Hepatocyte (in vitro differentiated cells): ENCODE data around the gene SCNN1B. TPM values are rescaled to one million over a fixed set of nuclear protein-coding genes. Genes with fewer than 3 reads are reported as not detected.

Experiments used
- DNase-seq: peaks from one replicate; pipeline ENCODE4 v3.0.0-alpha.2; 2016; ENCODE audit warnings: low spot score
- H2AFZ ChIP-seq: fragments of 200-600 bp; sonication (generic); 2 replicates; pipeline ENCODE4 v1.6.0; 2016; ENCODE audit warnings: antibody characterized with exemption, mild to moderate bottlenecking
- H3K27ac ChIP-seq: fragments of 200-600 bp; sonication (generic); 2 replicates; pipeline ENCODE4 v1.5.1; 2016; ENCODE audit warnings: mild to moderate bottlenecking
- H3K27me3 ChIP-seq: fragments of 200-600 bp; sonication (generic); 2 replicates; pipeline ENCODE4 v1.6.1; 2016
- H3K36me3 ChIP-seq: fragments of 200-600 bp; sonication (generic); replicated peaks from 2 replicates; pipeline ENCODE4 v1.5.1; 2016; ENCODE audit warnings: low read depth; ENCODE audit not compliant: insufficient read depth
- H3K4me1 ChIP-seq: fragments of 200-600 bp; sonication (generic); 2 replicates; pipeline ENCODE4 v1.5.1; 2016; ENCODE audit warnings: mild to moderate bottlenecking, moderate library complexity; ENCODE audit not compliant: insufficient read depth
- H3K4me2 ChIP-seq: fragments of 200-600 bp; sonication (generic); 2 replicates; pipeline ENCODE4 v1.6.0; 2016
- H3K4me3 ChIP-seq: fragments of 200-600 bp; sonication (generic); 2 replicates; pipeline ENCODE4 v1.5.1; 2016; ENCODE audit warnings: mild to moderate bottlenecking
- H3K79me2 ChIP-seq: fragments of 200-600 bp; sonication (generic); 2 replicates; pipeline ENCODE4 v1.6.0; 2017; ENCODE audit warnings: mild to moderate bottlenecking
- H3K9me2 ChIP-seq: fragments of 200-600 bp; sonication (generic); replicated peaks from 2 replicates; pipeline ENCODE4 v1.6.0; 2017; ENCODE audit warnings: mild to moderate bottlenecking; ENCODE audit not compliant: insufficient read depth
- H3K9me3 ChIP-seq: fragments of 200-600 bp; sonication (generic); 2 replicates; pipeline ENCODE4 v1.5.1; 2016; ENCODE audit warnings: low read depth, mild to moderate bottlenecking
- H4K20me1 ChIP-seq: fragments of 200-600 bp; sonication (generic); 2 replicates; pipeline ENCODE4 v1.6.0; 2016; ENCODE audit warnings: mild to moderate bottlenecking; ENCODE audit not compliant: insufficient read depth, poor library complexity, severe bottlenecking
- EZH2 ChIP-seq: fragments of 200-600 bp; sonication (generic); IDR thresholded peaks from 2 replicates; pipeline ENCODE4 v1.6.1; 2016; ENCODE audit warnings: antibody characterized with exemption, mild to moderate bottlenecking, borderline replicate concordance
- EZH2phosphoT487 ChIP-seq: fragments of 200-600 bp; sonication (generic); IDR thresholded peaks from one replicate; pipeline ENCODE4 v1.6.1; 2018; ENCODE audit warnings: antibody characterized with exemption, mild to moderate bottlenecking, low read depth, moderate library complexity; ENCODE audit not compliant: unreplicated experiment, severe bottlenecking
- WGBS: methylation state at CpG from one replicate; pipeline ENCODE4 v1.1.6; 2016; ENCODE audit warnings: low lambda C conversion rate; ENCODE audit errors: missing lambda C conversion rate; 5-methylcytosine and 5-hydroxymethylcytosine counted together
- polyA plus RNA-seq: library from polyadenylated mRNA; unstranded; fragments of >200 nt; fragmentation: Nextera tagmentation; extraction: Ambion mirVana; gene quantifications from 2 replicates; pipeline ENCODE4 v1.2.1, GENCODE V29; 2016
- total RNA-seq: library from RNA; depleted of rRNA; stranded (reverse); fragments of >200 nt; gene quantifications from 2 replicates; pipeline ENCODE4 v1.2.3, GENCODE V29; 2014
- TF ChIP-seq, protein P1 (sequence below): fragments of 200-600 bp; sonication (generic); IDR thresholded peaks from 2 replicates; pipeline ENCODE4 v1.5.1; 2016; ENCODE audit warnings: antibody characterized with exemption, mild to moderate bottlenecking; ENCODE audit not compliant: poor library complexity

Gene SCNN1B
- total and polyA plus RNA-seq, 2 experiments from 2014 or later: 0.23 to 0.85 TPM

- H2AFZ ChIP-seq: no peak overlapping the region
- H3K4me2 ChIP-seq: no peak overlapping the region
- 76% methylated on average over 8 of the region's 8 CpGs for WGBS
- no peak for DNase-seq
- H3K27ac ChIP-seq: no peak overlapping the region
- H4K20me1 ChIP-seq: no peaks in the 10 kb centered on the region
- H3K9me3 ChIP-seq: no peaks in the 10 kb centered on the region
- peaks cover 5% of the 10 kb centered on the region for H3K4me1 ChIP-seq
- no peak overlapping the region for H3K4me3 ChIP-seq
- no peaks in the 10 kb centered on the region for H3K27me3 ChIP-seq
- H3K36me3 ChIP-seq: no peaks in the 10 kb centered on the region
- H3K9me2 ChIP-seq: no peaks in the 10 kb centered on the region
- H3K79me2 ChIP-seq: no peaks in the 10 kb centered on the region
- no peak for TF ChIP-seq EZH2phosphoT487
- TF ChIP-seq, protein P1, sequence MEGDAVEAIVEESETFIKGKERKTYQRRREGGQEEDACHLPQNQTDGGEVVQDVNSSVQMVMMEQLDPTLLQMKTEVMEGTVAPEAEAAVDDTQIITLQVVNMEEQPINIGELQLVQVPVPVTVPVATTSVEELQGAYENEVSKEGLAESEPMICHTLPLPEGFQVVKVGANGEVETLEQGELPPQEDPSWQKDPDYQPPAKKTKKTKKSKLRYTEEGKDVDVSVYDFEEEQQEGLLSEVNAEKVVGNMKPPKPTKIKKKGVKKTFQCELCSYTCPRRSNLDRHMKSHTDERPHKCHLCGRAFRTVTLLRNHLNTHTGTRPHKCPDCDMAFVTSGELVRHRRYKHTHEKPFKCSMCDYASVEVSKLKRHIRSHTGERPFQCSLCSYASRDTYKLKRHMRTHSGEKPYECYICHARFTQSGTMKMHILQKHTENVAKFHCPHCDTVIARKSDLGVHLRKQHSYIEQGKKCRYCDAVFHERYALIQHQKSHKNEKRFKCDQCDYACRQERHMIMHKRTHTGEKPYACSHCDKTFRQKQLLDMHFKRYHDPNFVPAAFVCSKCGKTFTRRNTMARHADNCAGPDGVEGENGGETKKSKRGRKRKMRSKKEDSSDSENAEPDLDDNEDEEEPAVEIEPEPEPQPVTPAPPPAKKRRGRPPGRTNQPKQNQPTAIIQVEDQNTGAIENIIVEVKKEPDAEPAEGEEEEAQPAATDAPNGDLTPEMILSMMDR: no peak
- no peak for TF ChIP-seq EZH2
Observed at GRCh38 chr16:23357761-23358290, 55.7 kb downstream of the SCNN1B start.

DNA sequence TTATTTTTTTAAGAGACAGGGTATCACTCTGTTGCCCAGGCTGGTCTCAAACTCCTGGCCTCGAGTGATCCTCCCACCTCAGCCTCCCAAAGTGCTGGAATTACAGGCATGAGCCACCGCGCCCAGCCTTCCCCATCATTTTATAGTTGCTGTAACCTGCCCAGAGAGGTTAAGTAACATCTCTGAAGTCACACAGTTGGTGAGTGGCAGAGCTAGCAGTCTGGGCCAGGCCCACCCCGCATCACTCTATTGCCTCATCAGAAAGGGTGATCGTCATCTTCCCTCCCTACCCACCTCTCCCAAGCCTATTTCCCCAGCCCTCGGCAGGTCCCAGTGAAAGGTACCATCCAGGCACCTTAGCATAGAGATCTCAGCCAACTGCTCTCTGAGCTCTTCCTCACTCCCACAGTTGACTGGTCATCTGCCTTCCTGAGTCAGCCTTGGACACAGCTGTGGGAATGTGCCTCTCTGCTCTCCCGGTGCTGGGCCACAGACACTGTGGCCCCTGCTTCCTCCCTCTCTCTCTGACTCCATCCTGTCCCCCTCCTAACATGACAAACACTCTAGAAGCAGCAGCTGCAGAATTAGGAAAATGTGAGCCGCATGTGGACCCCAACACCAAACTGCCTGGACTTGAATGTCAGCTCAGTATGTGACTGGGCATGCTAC is 57.1 kb downstream of the SCNN1B start:
- 84% methylated on average over 8 of the region's 8 CpGs for WGBS
- H3K4me1 ChIP-seq: peaks cover 5% of the 10 kb centered on the region

GRCh38 chr16:23362460-23363317 is 60.6 kb downstream of the SCNN1B start:
- H3K9me3 ChIP-seq: no peaks in the 10 kb centered on the region
- no peak overlapping the region for H3K4me3 ChIP-seq
- WGBS: 65% methylated on average over 11 of the region's 11 CpGs
- no peak for TF ChIP-seq EZH2
- TF ChIP-seq EZH2phosphoT487: no peak
- TF ChIP-seq, protein P1: no peak
- H3K79me2 ChIP-seq: no peaks in the 10 kb centered on the region
- DNase-seq: peak; percentile 46
- no peak overlapping the region for H3K4me2 ChIP-seq
- H3K36me3 ChIP-seq: no peaks in the 10 kb centered on the region
- peak overlapping the region; percentile 34 for H3K27ac ChIP-seq
- no peaks in the 10 kb centered on the region for H4K20me1 ChIP-seq
- peaks cover 5% of the 10 kb centered on the region for H3K4me1 ChIP-seq
- no peaks in the 10 kb centered on the region for H3K27me3 ChIP-seq
- H3K9me2 ChIP-seq: no peaks in the 10 kb centered on the region
- no peak overlapping the region for H2AFZ ChIP-seq

More for the DNA sequence above, 57.1 kb downstream of the SCNN1B start:
- H3K4me2 ChIP-seq: no peak overlapping the region
- H3K9me3 ChIP-seq: no peaks in the 10 kb centered on the region
- H3K79me2 ChIP-seq: no peaks in the 10 kb centered on the region
- H3K36me3 ChIP-seq: no peaks in the 10 kb centered on the region
- H3K4me3 ChIP-seq: no peak overlapping the region
- no peak for DNase-seq
- H3K27ac ChIP-seq: no peak overlapping the region
- H4K20me1 ChIP-seq: no peaks in the 10 kb centered on the region
- H2AFZ ChIP-seq: no peak overlapping the region
- no peaks in the 10 kb centered on the region for H3K9me2 ChIP-seq
- TF ChIP-seq EZH2phosphoT487: no peak
- TF ChIP-seq, protein P1: no peak
- no peak for TF ChIP-seq EZH2
- H3K27me3 ChIP-seq: no peaks in the 10 kb centered on the region
